DND-41 (cell line): ENCODE measurements around the gene NLRP9.

Experiments used
- ATAC-seq: fragments of 200-7000 bp; cut with Tn5 transposase; 3 replicates; pipeline ENCODE4 v1.9.1; 2021; ENCODE audit warnings: low read depth; ENCODE audit not compliant: insufficient read depth
- DNase-seq: peaks from one replicate; pipeline ENCODE4 v3.0.0-alpha.2; 2020
- H2AFZ ChIP-seq: 2 replicates; pipeline ENCODE4 v1.6.0; 2012; ENCODE audit warnings: low read depth, low read length
- H3K27ac ChIP-seq: 2 replicates; pipeline ENCODE4 v1.5.1; 2012; ENCODE audit warnings: low read length, inconsistent platforms
- H3K27me3 ChIP-seq: fragments of 200-600 bp; sonication (generic); 2 replicates; pipeline ENCODE4 v1.6.0; 2012; ENCODE audit warnings: low read length, mild to moderate bottlenecking, inconsistent platforms; ENCODE audit not compliant: insufficient read depth, poor library complexity
- H3K36me3 ChIP-seq: 2 replicates; pipeline ENCODE4 v1.5.1; 2012; ENCODE audit warnings: low read length, inconsistent platforms; ENCODE audit not compliant: insufficient read depth
- H3K4me1 ChIP-seq: 2 replicates; pipeline ENCODE4 v1.5.1; 2012; ENCODE audit warnings: mild to moderate bottlenecking, low read length; ENCODE audit not compliant: insufficient read depth
- H3K4me2 ChIP-seq: 2 replicates; pipeline ENCODE4 v1.6.0; 2012; ENCODE audit warnings: mild to moderate bottlenecking, moderate library complexity, low read length, inconsistent platforms; ENCODE audit not compliant: insufficient read depth
- H3K4me3 ChIP-seq, 2 experiments: fragments of 200-600 bp in 1 of 2; shearing (Covaris generic) in 1 of 2; 2 replicates each; pipeline ENCODE4 v1.5.1; 2012 to 2016; ENCODE audit warnings: inconsistent platforms in 2 of 2, low read length in 2 of 2, mild to moderate bottlenecking in 2 of 2, low read depth in 1 of 2, moderate library complexity in 1 of 2
- H3K79me2 ChIP-seq: 2 replicates; pipeline ENCODE4 v1.6.0; 2012; ENCODE audit warnings: low read length, inconsistent platforms; ENCODE audit not compliant: insufficient read depth
- H3K9ac ChIP-seq: 2 replicates; pipeline ENCODE4 v1.6.0; 2012; ENCODE audit warnings: low read depth, mild to moderate bottlenecking, inconsistent platforms, low read length, moderate library complexity
- H3K9me3 ChIP-seq: 2 replicates; pipeline ENCODE4 v1.5.1; 2012; ENCODE audit warnings: low read length, moderate library complexity, mild to moderate bottlenecking, inconsistent platforms; ENCODE audit not compliant: insufficient read depth, severe bottlenecking
- H4K20me1 ChIP-seq: 2 replicates; pipeline ENCODE4 v1.6.0; 2012; ENCODE audit warnings: low read length; ENCODE audit not compliant: insufficient read depth
- CTCF ChIP-seq: IDR thresholded peaks from 2 replicates; pipeline ENCODE4 v1.5.1; 2012; ENCODE audit warnings: borderline replicate concordance, low read length, moderate library complexity, mild to moderate bottlenecking; ENCODE audit not compliant: poor library complexity, severe bottlenecking; ENCODE audit errors: extremely low read depth
- EZH2 ChIP-seq: IDR thresholded peaks from 3 replicates; pipeline ENCODE4 v1.6.1; 2012; ENCODE audit warnings: borderline replicate concordance, low read depth, mild to moderate bottlenecking, moderate library complexity, low read length, inconsistent platforms; ENCODE audit not compliant: severe bottlenecking

The NLRP9 gene

GRCh38 chr19:55695511-55696290 is 42.5 kb downstream of the NLRP9 start:
- peaks cover 76% of the 10 kb centered on the region for H3K36me3 ChIP-seq
- no peak overlapping the region for H3K4me2 ChIP-seq
- H3K79me2 ChIP-seq = no peaks in the 10 kb centered on the region
- H3K4me3 ChIP-seq = no peak overlapping the region
- H3K9ac ChIP-seq = no peak overlapping the region
- no peaks in the 10 kb centered on the region for H3K4me1 ChIP-seq
- ATAC-seq (no peak), DNase-seq (no peak)
- no peaks in the 10 kb centered on the region for H3K27me3 ChIP-seq
- H3K9me3 ChIP-seq = no peaks in the 10 kb centered on the region
- H2AFZ ChIP-seq = no peak overlapping the region
- H3K27ac ChIP-seq = no peak overlapping the region
- H4K20me1 ChIP-seq = peaks cover 14% of the 10 kb centered on the region
- TF ChIP-seq EZH2 (no peak), CTCF (no peak)

DNA sequence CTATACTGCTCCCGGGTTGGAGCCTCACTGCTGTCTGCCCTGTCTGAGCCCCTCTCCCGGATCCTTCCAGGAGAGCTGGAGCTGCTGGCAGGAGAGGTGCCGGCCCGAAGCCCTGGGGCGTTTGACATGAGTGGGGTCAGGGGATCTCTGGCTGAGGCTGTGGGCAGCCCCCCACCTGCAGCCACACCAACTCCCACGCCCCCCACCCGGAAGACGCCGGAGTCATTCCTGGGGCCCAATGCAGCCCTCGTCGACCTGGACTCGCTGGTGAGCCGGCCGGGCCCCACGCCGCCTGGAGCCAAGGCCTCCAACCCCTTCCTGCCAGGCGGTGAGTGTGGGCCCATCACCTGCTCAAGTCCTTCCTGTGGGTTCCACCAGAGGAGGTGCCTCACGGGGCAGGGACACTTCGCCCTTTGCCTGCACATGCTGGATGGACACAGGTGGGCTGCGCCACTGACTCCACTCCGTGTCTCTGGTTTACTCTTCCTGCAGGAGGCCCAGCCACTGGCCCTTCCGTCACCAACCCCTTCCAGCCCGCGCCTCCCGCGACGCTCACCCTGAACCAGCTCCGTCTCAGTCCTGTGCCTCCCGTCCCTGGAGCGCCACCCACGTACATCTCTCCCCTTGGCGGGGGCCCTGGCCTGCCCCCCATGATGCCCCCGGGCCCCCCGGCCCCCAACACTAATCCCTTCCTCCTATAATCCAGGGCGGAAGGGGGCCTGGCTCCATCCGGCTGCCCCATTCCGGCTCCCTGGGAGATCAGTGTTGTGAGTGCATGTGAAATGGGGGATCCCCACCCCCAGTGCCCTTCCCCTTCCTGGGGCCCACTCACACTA is 43.3 kb downstream of the NLRP9 start:
- Histone ChIP-seq H2AFZ (no peak overlapping the region), H4K20me1 (peaks cover 18% of the 10 kb centered on the region), H3K27me3 (no peaks in the 10 kb centered on the region), H3K36me3 (peaks cover 79% of the 10 kb centered on the region), H3K4me2 (no peak overlapping the region), H3K4me1 (no peaks in the 10 kb centered on the region), H3K9me3 (no peaks in the 10 kb centered on the region), H3K79me2 (no peaks in the 10 kb centered on the region), H3K27ac (no peak overlapping the region), H3K4me3 (no peak overlapping the region), H3K9ac (no peak overlapping the region)
- ATAC-seq = no peak
- TF ChIP-seq CTCF = no peak
- no peak for TF ChIP-seq EZH2
- DNase-seq = no peak

- Histone ChIP-seq H3K4me1 (no peaks in the 10 kb centered on the region), H3K79me2 (no peaks in the 10 kb centered on the region), H2AFZ (no peak overlapping the region), H4K20me1 (peaks cover 21% of the 10 kb centered on the region), H3K36me3 (peaks cover 83% of the 10 kb centered on the region), H3K9ac (no peak overlapping the region), H3K27ac (no peak overlapping the region), H3K4me2 (no peak overlapping the region), H3K27me3 (no peaks in the 10 kb centered on the region), H3K9me3 (no peaks in the 10 kb centered on the region), H3K4me3 (no peak overlapping the region)
- no peak for ATAC-seq
- no peak for DNase-seq
- TF ChIP-seq CTCF (no peak), EZH2 (no peak)
Measured at GRCh38 chr19:55694241-55694655, 44.0 kb downstream of the NLRP9 start.
